Rectal smooth muscle tissue (tissue), 1 donor: ENCODE data around the gene FAM25G.
"Not testable (repeated sequence)": the region's sequence is repeated elsewhere in the genome, so short reads cannot be mapped to it uniquely, and the experiment has no call there.

Experiments
- H3K27ac ChIP-seq: one replicate; pipeline ENCODE4 v1.7.0; 2013; ENCODE audit warnings: low read depth, low read length, inconsistent platforms
- H3K27me3 ChIP-seq: one replicate; pipeline ENCODE4 v1.7.0; 2013; ENCODE audit warnings: low read length; ENCODE audit not compliant: control insufficient read depth, insufficient read depth
- H3K36me3 ChIP-seq: one replicate; pipeline ENCODE4 v1.7.0; 2013; ENCODE audit warnings: low read length; ENCODE audit not compliant: control insufficient read depth, insufficient read depth
- H3K4me1 ChIP-seq: one replicate; pipeline ENCODE4 v1.7.0; 2013; ENCODE audit warnings: low read length; ENCODE audit not compliant: control insufficient read depth, insufficient read depth
- H3K4me3 ChIP-seq: one replicate; pipeline ENCODE4 v1.7.0; 2013; ENCODE audit warnings: low read length
- H3K9ac ChIP-seq: one replicate; pipeline ENCODE4 v1.7.0; 2013; ENCODE audit warnings: low read length

FAM25G gene

GRCh38 chr10:47458466-47459154, 32.9 kb downstream of the FAM25G start:
- Histone ChIP-seq H3K27ac (no peak overlapping the region), H3K27me3 (no peaks in the 10 kb centered on the region), H3K36me3 (no peaks in the 10 kb centered on the region), H3K9ac (no peak overlapping the region), H3K4me1 (no peaks in the 10 kb centered on the region), H3K4me3 (no peak overlapping the region)

GRCh38 chr10:47457826-47458225, 33.7 kb downstream of the FAM25G start:
- Histone ChIP-seq H3K4me1 (no peaks in the 10 kb centered on the region), H3K4me3 (no peak overlapping the region), H3K27ac (no peak overlapping the region), H3K27me3 (no peaks in the 10 kb centered on the region), H3K9ac (no peak overlapping the region), H3K36me3 (no peaks in the 10 kb centered on the region)

GRCh38 chr10:47457528-47457820, 34.0 kb downstream of the FAM25G start:
- Histone ChIP-seq H3K9ac (no peak overlapping the region), H3K4me3 (no peak overlapping the region), H3K4me1 (no peaks in the 10 kb centered on the region), H3K27ac (no peak overlapping the region), H3K27me3 (no peaks in the 10 kb centered on the region), H3K36me3 (no peaks in the 10 kb centered on the region)

GRCh38 chr10:47456794-47457527, 34.5 kb downstream of the FAM25G start:
- Histone ChIP-seq H3K4me1 (no peaks in the 10 kb centered on the region), H3K36me3 (no peaks in the 10 kb centered on the region), H3K27me3 (no peaks in the 10 kb centered on the region), H3K27ac (no peak overlapping the region), H3K9ac (no peak overlapping the region), H3K4me3 (no peak overlapping the region)

- no peak overlapping the region for H3K9ac ChIP-seq
- no peak overlapping the region for H3K27ac ChIP-seq
- no peaks in the 10 kb centered on the region for H3K27me3 ChIP-seq
- no peaks in the 10 kb centered on the region for H3K4me1 ChIP-seq
- H3K4me3 ChIP-seq = no peak overlapping the region
- H3K36me3 ChIP-seq = no peaks in the 10 kb centered on the region
Observed at GRCh38 chr10:47456079-47456785, 35.3 kb downstream of the FAM25G start.

GRCh38 chr10:47455350-47456078, 36.0 kb downstream of the FAM25G start:
- H3K9ac ChIP-seq, H3K4me3 ChIP-seq, H3K27ac ChIP-seq, H3K4me1 ChIP-seq, H3K36me3 ChIP-seq, H3K27me3 ChIP-seq: not testable (repeated sequence)

GRCh38 chr10:47454780-47455058, 36.8 kb downstream of the FAM25G start:
- H3K27ac ChIP-seq = no peak overlapping the region
- no peaks in the 10 kb centered on the region for H3K4me1 ChIP-seq
- no peaks in the 10 kb centered on the region for H3K27me3 ChIP-seq
- no peak overlapping the region for H3K4me3 ChIP-seq
- H3K9ac ChIP-seq = no peak overlapping the region
- H3K36me3 ChIP-seq = no peaks in the 10 kb centered on the region

- Histone ChIP-seq H3K27me3 (no peaks in the 10 kb centered on the region), H3K4me3 (no peak overlapping the region), H3K9ac (no peak overlapping the region), H3K36me3 (no peaks in the 10 kb centered on the region), H3K4me1 (no peaks in the 10 kb centered on the region), H3K27ac (no peak overlapping the region)
Observed at GRCh38 chr10:47454008-47454779, 37.3 kb downstream of the FAM25G start.

GRCh38 chr10:47453141-47454007, 38.1 kb downstream of the FAM25G start:
- Histone ChIP-seq H3K9ac (no peak overlapping the region), H3K36me3 (no peaks in the 10 kb centered on the region), H3K4me1 (no peaks in the 10 kb centered on the region)

GRCh38 chr10:47452495-47453140, 38.9 kb downstream of the FAM25G start:
- Histone ChIP-seq H3K36me3 (no peaks in the 10 kb centered on the region), H3K27me3 (no peaks in the 10 kb centered on the region), H3K4me1 (no peaks in the 10 kb centered on the region)

More at GRCh38 chr10:47453141-47454007, 38.1 kb downstream of the FAM25G start:
- Histone ChIP-seq H3K4me3 (no peak overlapping the region), H3K27me3 (no peaks in the 10 kb centered on the region), H3K27ac (no peak overlapping the region)

GRCh38 chr10:47451998-47452494, 39.5 kb downstream of the FAM25G start:
- H3K36me3 ChIP-seq = no peaks in the 10 kb centered on the region
- H3K9ac ChIP-seq = no peak overlapping the region
- H3K27me3 ChIP-seq = no peaks in the 10 kb centered on the region
- H3K4me1 ChIP-seq = no peaks in the 10 kb centered on the region
- H3K4me3 ChIP-seq = no peak overlapping the region
- no peak overlapping the region for H3K27ac ChIP-seq

More at GRCh38 chr10:47452495-47453140, 38.9 kb downstream of the FAM25G start:
- Histone ChIP-seq H3K27ac (no peak overlapping the region), H3K9ac (no peak overlapping the region), H3K4me3 (no peak overlapping the region)
